ENCODE results near the gene NAB2. TPM values are rescaled to one million over a fixed set of nuclear protein-coding genes. Genes with fewer than 3 reads are reported as not detected.

NAB2 gene
- total and polyA plus RNA-seq, 2 donors (not counting 3 experiments of a cell fraction or from before 2014, with no cell fraction given): 14.6 to 15.9 TPM

GRCh38 chr12:57124261-57124877 is 35.5 kb downstream of the NAB2 start:
- POLR2A ChIA-PET: no interaction called here

More at GRCh38 chr12:57124261-57124877, 35.5 kb downstream of the NAB2 start:
- H3K4me2 ChIP-seq (ENCODE audit: insufficient read depth, low read length): no peak overlapping the region
- FAIRE-seq: peak; percentile 96
- no peaks in the 10 kb centered on the region for H3K36me3 ChIP-seq (ENCODE audit: control insufficient read depth in 2 of 2, extremely low read depth in 1 of 2, insufficient read depth in 2 of 2, low read length in 2 of 2)
- dilution Hi-C loops (cut with MboI; ENCODE audit: extremely low pct_ligation_motif_present, low sequenced_read_pairs): loop anchor here (5.0 kb wide), 1 partner anchor 48 kb away; no protein-coding TSS in a partner anchor
- peaks cover 4% of the 10 kb centered on the region for H3K4me1 ChIP-seq (ENCODE audit: control insufficient read depth, extremely low read depth, insufficient read depth, low read length)
- H4K20me1 ChIP-seq (replicated peaks; ENCODE audit: control insufficient read depth, extremely low read depth, insufficient read depth, low read length): no peaks in the 10 kb centered on the region
- no peaks in the 10 kb centered on the region for H3K79me2 ChIP-seq (ENCODE audit: control insufficient read depth, insufficient read depth, low read length)
- H3K9ac ChIP-seq (replicated peaks; ENCODE audit: extremely low read depth, insufficient read depth, low read length): no peak overlapping the region
- BruUV-seq (replicated peaks): no TSS peak
- CTCF ChIA-PET: interaction anchor here (0.6 to 18.0 kb wide), 28 partner anchors 9 to 440 kb away, joined by 3 to 429 read pairs (median 4); partner anchors contain the start of genes NEMP1 and STAT6
- no peaks in the 10 kb centered on the region for H3K9me1 ChIP-seq (replicated peaks; ENCODE audit: control insufficient read depth, extremely low read depth, insufficient read depth, low read length)
- H3K4me3 ChIP-seq (replicated peaks in 1 of 3; ENCODE audit: insufficient read depth in 1 of 3, low read depth in 1 of 3, low read length in 3 of 3): no peak overlapping the region
- intact Hi-C loops (cut with micrococcal nuclease): loop anchor here (1.0 kb wide), 2 partner anchors 49 to 59 kb away; no protein-coding TSS in a partner anchor
- H3K9me3 ChIP-seq (replicated peaks; ENCODE audit: control insufficient read depth, insufficient read depth, low read length): no peaks in the 10 kb centered on the region
- no peak overlapping the region for H2AFZ ChIP-seq (ENCODE audit: low read depth, low read length)
- DNase-seq (ENCODE audit: low read depth, low spot score): peak; percentile 65
- no peak overlapping the region for H3K27ac ChIP-seq (ENCODE audit: insufficient read depth, low read depth, low read length)
- H3K27me3 ChIP-seq (ENCODE audit: control insufficient read depth in 2 of 2, insufficient read depth in 2 of 2, low read length in 2 of 2): peaks cover 17 to 32% of the 10 kb centered on the region in 2 experiments
- TF ChIP-seq CTCF (IDR thresholded peaks at IDR 0.05; ENCODE audit: extremely low read depth in 1 of 2, insufficient read depth in 1 of 2, low read depth in 1 of 2, low read length in 2 of 2) (peak; percentile 90 to 93), JUN (IDR thresholded peaks at IDR 0.05; ENCODE audit: borderline replicate concordance, insufficient read depth, insufficient read length, low read depth) (no peak)

All from endothelial cell of umbilical vein (primary cell).